Measurements from ENCODE around the gene NDUFS7.

Gene NDUFS7

GRCh38 chr19:1384478-1385110 lies 887 bp downstream of the NDUFS7 start:
- H3K27me3 ChIP-seq (ENCODE audit: low read depth) = no peaks in the 10 kb centered on the region
- H3K4me3 ChIP-seq = peak overlapping the region; percentile 59
- no peak for DNase-seq (ENCODE audit: low spot score in 2 of 2)
- H3K36me3 ChIP-seq (replicated peaks) = peaks cover 39% of the 10 kb centered on the region
- H3K4me1 ChIP-seq = peaks cover 11% of the 10 kb centered on the region
- in situ Hi-C loops (cut with MboI; ENCODE audit: low sequenced_read_pairs) = loop anchor here (5.0 kb wide), 1 partner anchor 102 kb away; no protein-coding TSS in a partner anchor
- no peaks in the 10 kb centered on the region for H3K9me3 ChIP-seq

- in situ Hi-C loops (cut with MboI; ENCODE audit: low sequenced_read_pairs) = no loop called here
Observed at GRCh38 chr19:1385816-1386215, 2.1 kb downstream of the NDUFS7 start.

GRCh38 chr19:1386945-1387683 lies 3.4 kb downstream of the NDUFS7 start:
- no peak for DNase-seq (ENCODE audit: low spot score in 2 of 2)
- Histone ChIP-seq H3K27me3 (ENCODE audit: low read depth) (no peaks in the 10 kb centered on the region), H3K36me3 (replicated peaks) (peaks cover 58% of the 10 kb centered on the region), H3K4me1 (0 out of 2 replicates have a peak, but pooled peaks cover 4% of the 10 kb centered on the region), H3K4me3 (no peak overlapping the region), H3K9me3 (no peaks in the 10 kb centered on the region)
- in situ Hi-C loops (cut with MboI; ENCODE audit: low sequenced_read_pairs) = no loop called here

More at GRCh38 chr19:1385816-1386215, 2.1 kb downstream of the NDUFS7 start:
- Histone ChIP-seq H3K4me3 (no peak overlapping the region), H3K4me1 (peaks cover 11% of the 10 kb centered on the region), H3K9me3 (no peaks in the 10 kb centered on the region), H3K27me3 (ENCODE audit: low read depth) (no peaks in the 10 kb centered on the region), H3K36me3 (replicated peaks) (peaks cover 48% of the 10 kb centered on the region)
- DNase-seq (ENCODE audit: low spot score in 2 of 2) = no peak

- in situ Hi-C loops (cut with MboI; ENCODE audit: low sequenced_read_pairs) = no loop called here
- no peaks in the 10 kb centered on the region for H3K9me3 ChIP-seq
- H3K36me3 ChIP-seq (replicated peaks) = peaks cover 67% of the 10 kb centered on the region
Observed at GRCh38 chr19:1387684-1388636, 4.3 kb downstream of the NDUFS7 start.

GRCh38 chr19:1388637-1389026 lies 4.9 kb downstream of the NDUFS7 start:
- DNase-seq (ENCODE audit: low spot score in 2 of 2) = no peak
- no peak overlapping the region for H3K4me3 ChIP-seq
- H3K9me3 ChIP-seq = no peaks in the 10 kb centered on the region
- in situ Hi-C loops (cut with MboI; ENCODE audit: low sequenced_read_pairs) = no loop called here
- no peaks in the 10 kb centered on the region for H3K27me3 ChIP-seq (ENCODE audit: low read depth)
- H3K36me3 ChIP-seq (replicated peaks) = peaks cover 72% of the 10 kb centered on the region
- 0 out of 2 replicates have a peak, but pooled peaks cover 4% of the 10 kb centered on the region for H3K4me1 ChIP-seq

More at GRCh38 chr19:1387684-1388636, 4.3 kb downstream of the NDUFS7 start:
- no peak for DNase-seq (ENCODE audit: low spot score in 2 of 2)
- Histone ChIP-seq H3K27me3 (ENCODE audit: low read depth) (no peaks in the 10 kb centered on the region), H3K4me3 (no peak overlapping the region), H3K4me1 (0 out of 2 replicates have a peak, but pooled peaks cover 4% of the 10 kb centered on the region)

GRCh38 chr19:1389033-1389940 lies 5.6 kb downstream of the NDUFS7 start:
- in situ Hi-C loops (cut with MboI; ENCODE audit: low sequenced_read_pairs) = no loop called here
- H3K4me1 ChIP-seq = 0 out of 2 replicates have a peak, but pooled peaks cover 4% of the 10 kb centered on the region
- H3K9me3 ChIP-seq = no peaks in the 10 kb centered on the region
- no peaks in the 10 kb centered on the region for H3K27me3 ChIP-seq (ENCODE audit: low read depth)
- no peak overlapping the region for H3K4me3 ChIP-seq
- H3K36me3 ChIP-seq (replicated peaks) = peaks cover 72% of the 10 kb centered on the region
- no peak for DNase-seq (ENCODE audit: low spot score in 2 of 2)

- Histone ChIP-seq H3K9me3 (no peaks in the 10 kb centered on the region), H3K27me3 (ENCODE audit: low read depth) (no peaks in the 10 kb centered on the region), H3K4me3 (no peak overlapping the region), H3K4me1 (no peaks in the 10 kb centered on the region), H3K36me3 (replicated peaks) (peaks cover 75% of the 10 kb centered on the region)
- no peak for DNase-seq (ENCODE audit: low spot score in 2 of 2)
- in situ Hi-C loops (cut with MboI; ENCODE audit: low sequenced_read_pairs) = no loop called here
Observed at GRCh38 chr19:1390890-1391423, 7.2 kb downstream of the NDUFS7 start.

GRCh38 chr19:1392407-1392806 lies 8.7 kb downstream of the NDUFS7 start:
- Histone ChIP-seq H3K4me1 (no peaks in the 10 kb centered on the region), H3K36me3 (replicated peaks) (peaks cover 61% of the 10 kb centered on the region), H3K9me3 (no peaks in the 10 kb centered on the region), H3K27me3 (ENCODE audit: low read depth) (no peaks in the 10 kb centered on the region), H3K4me3 (no peak overlapping the region)
- in situ Hi-C loops (cut with MboI; ENCODE audit: low sequenced_read_pairs) = no loop called here
- DNase-seq (ENCODE audit: low spot score in 2 of 2) = no peak

- no peaks in the 10 kb centered on the region for H3K9me3 ChIP-seq
- H3K27me3 ChIP-seq (ENCODE audit: low read depth) = no peaks in the 10 kb centered on the region
- no peak overlapping the region for H3K4me3 ChIP-seq
- peaks cover 64% of the 10 kb centered on the region for H3K36me3 ChIP-seq (replicated peaks)
- in situ Hi-C loops (cut with MboI; ENCODE audit: low sequenced_read_pairs) = no loop called here
- no peaks in the 10 kb centered on the region for H3K4me1 ChIP-seq
- no peak for DNase-seq (ENCODE audit: low spot score in 2 of 2)
Observed at GRCh38 chr19:1392939-1393530, 9.3 kb downstream of the NDUFS7 start.

- H3K36me3 ChIP-seq (replicated peaks) = peaks cover 62% of the 10 kb centered on the region
- no peaks in the 10 kb centered on the region for H3K4me1 ChIP-seq
- no peak for DNase-seq (ENCODE audit: low spot score in 2 of 2)
Observed at GRCh38 chr19:1393841-1394240, 10.1 kb downstream of the NDUFS7 start.

GRCh38 chr19:1394252-1395193 lies 10.8 kb downstream of the NDUFS7 start:
- in situ Hi-C loops (cut with MboI; ENCODE audit: low sequenced_read_pairs) = no loop called here
- Histone ChIP-seq H3K27me3 (ENCODE audit: low read depth) (no peaks in the 10 kb centered on the region), H3K9me3 (no peaks in the 10 kb centered on the region), H3K4me3 (no peak overlapping the region), H3K4me1 (no peaks in the 10 kb centered on the region), H3K36me3 (replicated peaks) (peaks cover 62% of the 10 kb centered on the region)
- peak in 1 of 2 experiments; percentile 61 for DNase-seq (ENCODE audit: low spot score in 2 of 2)

More at GRCh38 chr19:1393841-1394240, 10.1 kb downstream of the NDUFS7 start:
- no peak overlapping the region for H3K4me3 ChIP-seq
- no peaks in the 10 kb centered on the region for H3K9me3 ChIP-seq
- in situ Hi-C loops (cut with MboI; ENCODE audit: low sequenced_read_pairs) = no loop called here
- no peaks in the 10 kb centered on the region for H3K27me3 ChIP-seq (ENCODE audit: low read depth)

Measured in HAP-1 (cell line).